GM23338 (cell line): ENCODE results near the gene APPL2. TPM values are rescaled to one million over a fixed set of nuclear protein-coding genes. Genes with fewer than 3 reads are reported as not detected.

Experiments
- ATAC-seq: fragments of 200-7000 bp; cut with Tn5 transposase; 3 replicates; pipeline ENCODE4 v1.9.1; 2020
- DNase-seq: peaks from one replicate; pipeline ENCODE4 v3.0.0-alpha.2; 2015; ENCODE audit warnings: low spot score
- H2AFZ ChIP-seq: fragments of 200-600 bp; sonication (generic); 2 replicates; pipeline ENCODE4 v1.8.0; 2016; ENCODE audit warnings: antibody characterized with exemption, mild to moderate bottlenecking, moderate library complexity
- H3F3A ChIP-seq: fragments of 200-600 bp; sonication (generic); replicated peaks from 2 replicates; pipeline ENCODE4 v1.8.0; 2017; ENCODE audit warnings: antibody characterized with exemption, mixed run types, low read depth
- H3K27ac ChIP-seq: fragments of 200-600 bp; sonication (generic); 2 replicates; pipeline ENCODE4 v1.6.1; 2016; ENCODE audit warnings: low read depth
- H3K27me3 ChIP-seq: fragments of 200-600 bp; sonication (generic); 2 replicates; pipeline ENCODE4 v1.8.0; 2016; ENCODE audit warnings: mild to moderate bottlenecking, mixed run types, moderate library complexity; ENCODE audit not compliant: insufficient read depth
- H3K36me3 ChIP-seq: fragments of 200-600 bp; sonication (generic); 2 replicates; pipeline ENCODE4 v1.8.0; 2016; ENCODE audit warnings: mild to moderate bottlenecking; ENCODE audit not compliant: insufficient read depth
- H3K4me1 ChIP-seq: fragments of 200-600 bp; sonication (generic); 2 replicates; pipeline ENCODE4 v1.8.0; 2016; ENCODE audit warnings: mild to moderate bottlenecking, moderate library complexity; ENCODE audit not compliant: insufficient read depth
- H3K4me2 ChIP-seq: fragments of 200-600 bp; sonication (generic); 2 replicates; pipeline ENCODE4 v1.7.1; 2017; ENCODE audit warnings: mixed run types
- H3K4me3 ChIP-seq: fragments of 200-600 bp; sonication (generic); 2 replicates; pipeline ENCODE4 v1.6.1; 2016; ENCODE audit warnings: mixed run types
- H3K79me2 ChIP-seq: fragments of 200-600 bp; sonication (generic); replicated peaks from 2 replicates; pipeline ENCODE4 v1.8.0; 2017; ENCODE audit warnings: mild to moderate bottlenecking; ENCODE audit not compliant: insufficient read depth
- H3K9me2 ChIP-seq: fragments of 200-600 bp; sonication (generic); 2 replicates; pipeline ENCODE4 v1.8.0; 2017; ENCODE audit not compliant: insufficient read depth
- H4K20me1 ChIP-seq: fragments of 200-600 bp; sonication (generic); replicated peaks from 2 replicates; pipeline ENCODE4 v1.8.0; 2017; ENCODE audit warnings: mild to moderate bottlenecking; ENCODE audit not compliant: insufficient read depth
- H3K27ac Mint-ChIP-seq: 2 replicates; pipeline ENCODE4 v1.8.0; 2020; ENCODE audit warnings: inconsistent platforms, mild to moderate bottlenecking, moderate library complexity, mixed read lengths
- H3K27me3 Mint-ChIP-seq: 3 replicates; pipeline ENCODE4 v1.8.0; 2022; ENCODE audit warnings: low read depth, mild to moderate bottlenecking, moderate library complexity, mixed read lengths, inconsistent platforms; ENCODE audit not compliant: insufficient read depth, poor library complexity
- H3K36me3 Mint-ChIP-seq: 3 replicates; pipeline ENCODE4 v1.8.0; 2021; ENCODE audit warnings: low read depth, mild to moderate bottlenecking, inconsistent platforms, moderate library complexity, mixed read lengths
- H3K4me1 Mint-ChIP-seq: 3 replicates; pipeline ENCODE4 v1.8.0; 2020; ENCODE audit warnings: mild to moderate bottlenecking, inconsistent platforms, mixed read lengths
- H3K4me3 Mint-ChIP-seq: 3 replicates; pipeline ENCODE4 v1.8.0; 2021; ENCODE audit warnings: moderate library complexity, mild to moderate bottlenecking, inconsistent platforms, mixed read lengths
- H3K9me3 Mint-ChIP-seq: 3 replicates; pipeline ENCODE4 v1.8.0; 2020; ENCODE audit warnings: moderate library complexity, mild to moderate bottlenecking, inconsistent platforms, mixed read lengths
- EZH2 ChIP-seq: fragments of 200-600 bp; sonication (generic); IDR thresholded peaks from one replicate; pipeline ENCODE4 v1.8.0; 2017; ENCODE audit warnings: antibody characterized with exemption, mild to moderate bottlenecking, low read depth; ENCODE audit not compliant: unreplicated experiment
- EZH2phosphoT487 ChIP-seq: fragments of 200-600 bp; sonication (generic); IDR thresholded peaks from one replicate; pipeline ENCODE4 v1.8.1; 2018; ENCODE audit warnings: antibody characterized with exemption; ENCODE audit not compliant: unreplicated experiment
- JUNB ChIP-seq: IDR thresholded peaks from one replicate; pipeline ENCODE4 v1.6.1; 2016; ENCODE audit warnings: antibody characterized with exemption; ENCODE audit not compliant: unreplicated experiment
- POLR2AphosphoS5 ChIP-seq: IDR thresholded peaks from 2 replicates; pipeline ENCODE4 v1.6.1; 2016; ENCODE audit warnings: antibody characterized with exemption, low read depth
- STAT1 ChIP-seq: IDR thresholded peaks from one replicate; pipeline ENCODE4 v1.6.1; 2016; ENCODE audit warnings: antibody characterized with exemption; ENCODE audit not compliant: unreplicated experiment
- ZNF114 ChIP-seq: fragments of 250-450 bp; sonication (Bioruptor Pico); IDR thresholded peaks from 2 replicates; pipeline ENCODE4 v1.5.0; 2020; ENCODE audit warnings: mild to moderate bottlenecking, moderate library complexity
- ZNF331 ChIP-seq: fragments of 250-450 bp; sonication (Bioruptor Pico); IDR thresholded peaks from 2 replicates; pipeline ENCODE4 v1.5.0; 2020; ENCODE audit warnings: low read depth, mild to moderate bottlenecking, moderate library complexity
- polyA plus RNA-seq: library from polyadenylated mRNA; unstranded; fragments of >200 nt; fragmentation: Nextera tagmentation; extraction: Ambion mirVana; gene quantifications from 2 replicates; pipeline ENCODE4 v1.2.1, GENCODE V29; 2016
- total RNA-seq: library from RNA; depleted of rRNA; stranded (reverse); fragments of >200 nt; shearing (Covaris generic); gene quantifications from 2 replicates; pipeline ENCODE4 v1.2.3, GENCODE V29; 2014
- TF ChIP-seq, protein P1 (sequence below), 2 experiments: fragments of 200-600 bp in 1 of 2; sonication (generic) in 1 of 2; conservative IDR thresholded peaks; 2 replicates each; pipeline versions ENCODE4 v1.5.1 to v1.6.1; 2016 to 2017; ENCODE audit warnings: antibody characterized with exemption in 2 of 2, low read depth in 2 of 2, mild to moderate bottlenecking in 2 of 2, moderate library complexity in 1 of 2
- TF ChIP-seq, protein P2 (sequence below): fragments of 250-450 bp; sonication (Bioruptor Pico); IDR thresholded peaks from 2 replicates; pipeline ENCODE4 v1.5.0; 2020; ENCODE audit warnings: mild to moderate bottlenecking, moderate library complexity
- TF ChIP-seq, protein P3 (sequence below): IDR thresholded peaks from one replicate; pipeline ENCODE4 v1.6.1; 2018; ENCODE audit warnings: antibody characterized with exemption; ENCODE audit not compliant: unreplicated experiment
- TF ChIP-seq, protein P4 (sequence below): IDR thresholded peaks from 2 replicates; pipeline ENCODE4 v1.6.1; 2016; ENCODE audit warnings: antibody characterized with exemption

The APPL2 gene
- total and polyA plus RNA-seq, 2 experiments from 2014 or later: 9.3 to 17.4 TPM

DNA sequence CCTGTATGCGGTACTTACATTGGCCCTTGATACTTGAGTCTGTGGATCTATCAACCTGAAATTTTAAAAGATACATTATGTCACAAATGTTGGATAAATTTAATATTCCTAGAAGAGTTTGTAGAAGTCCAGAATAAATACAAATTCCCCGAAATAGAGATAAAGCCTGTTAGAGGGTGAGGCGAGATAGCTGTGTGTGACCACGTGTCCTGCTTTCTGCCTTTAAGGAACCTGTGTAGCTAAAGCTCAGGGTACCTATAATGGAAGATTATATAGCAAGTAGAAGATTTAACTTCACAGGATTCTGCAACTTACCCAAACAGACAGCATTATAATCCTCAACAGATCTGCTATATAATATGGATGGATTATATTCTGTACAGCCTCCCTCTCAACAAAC is 58.8 kb downstream of the APPL2 start:
- Mint-ChIP-seq H3K27me3 (peaks cover 9% of the 10 kb centered on the region), H3K36me3 (peaks cover 39% of the 10 kb centered on the region), H3K4me1 (no peaks in the 10 kb centered on the region), H3K4me3 (no peak overlapping the region), H3K9me3 (peaks cover 26% of the 10 kb centered on the region; the same call in 2 of the 3 replicates), H3K27ac (no peak overlapping the region)
- DNase-seq (no peak), ATAC-seq (no peak)
- no peak for TF ChIP-seq STAT1
- TF ChIP-seq POLR2AphosphoS5: no peak
- no peak for TF ChIP-seq ZNF114 (CRISPR knock-in tag)
- TF ChIP-seq ZNF331 (CRISPR knock-in tag): no peak
- TF ChIP-seq, protein P1, sequence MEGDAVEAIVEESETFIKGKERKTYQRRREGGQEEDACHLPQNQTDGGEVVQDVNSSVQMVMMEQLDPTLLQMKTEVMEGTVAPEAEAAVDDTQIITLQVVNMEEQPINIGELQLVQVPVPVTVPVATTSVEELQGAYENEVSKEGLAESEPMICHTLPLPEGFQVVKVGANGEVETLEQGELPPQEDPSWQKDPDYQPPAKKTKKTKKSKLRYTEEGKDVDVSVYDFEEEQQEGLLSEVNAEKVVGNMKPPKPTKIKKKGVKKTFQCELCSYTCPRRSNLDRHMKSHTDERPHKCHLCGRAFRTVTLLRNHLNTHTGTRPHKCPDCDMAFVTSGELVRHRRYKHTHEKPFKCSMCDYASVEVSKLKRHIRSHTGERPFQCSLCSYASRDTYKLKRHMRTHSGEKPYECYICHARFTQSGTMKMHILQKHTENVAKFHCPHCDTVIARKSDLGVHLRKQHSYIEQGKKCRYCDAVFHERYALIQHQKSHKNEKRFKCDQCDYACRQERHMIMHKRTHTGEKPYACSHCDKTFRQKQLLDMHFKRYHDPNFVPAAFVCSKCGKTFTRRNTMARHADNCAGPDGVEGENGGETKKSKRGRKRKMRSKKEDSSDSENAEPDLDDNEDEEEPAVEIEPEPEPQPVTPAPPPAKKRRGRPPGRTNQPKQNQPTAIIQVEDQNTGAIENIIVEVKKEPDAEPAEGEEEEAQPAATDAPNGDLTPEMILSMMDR (conservative IDR thresholded peaks at IDR 0.05; ENCODE audit: low read depth in 2 of 2): no peak
- TF ChIP-seq, protein P2, sequence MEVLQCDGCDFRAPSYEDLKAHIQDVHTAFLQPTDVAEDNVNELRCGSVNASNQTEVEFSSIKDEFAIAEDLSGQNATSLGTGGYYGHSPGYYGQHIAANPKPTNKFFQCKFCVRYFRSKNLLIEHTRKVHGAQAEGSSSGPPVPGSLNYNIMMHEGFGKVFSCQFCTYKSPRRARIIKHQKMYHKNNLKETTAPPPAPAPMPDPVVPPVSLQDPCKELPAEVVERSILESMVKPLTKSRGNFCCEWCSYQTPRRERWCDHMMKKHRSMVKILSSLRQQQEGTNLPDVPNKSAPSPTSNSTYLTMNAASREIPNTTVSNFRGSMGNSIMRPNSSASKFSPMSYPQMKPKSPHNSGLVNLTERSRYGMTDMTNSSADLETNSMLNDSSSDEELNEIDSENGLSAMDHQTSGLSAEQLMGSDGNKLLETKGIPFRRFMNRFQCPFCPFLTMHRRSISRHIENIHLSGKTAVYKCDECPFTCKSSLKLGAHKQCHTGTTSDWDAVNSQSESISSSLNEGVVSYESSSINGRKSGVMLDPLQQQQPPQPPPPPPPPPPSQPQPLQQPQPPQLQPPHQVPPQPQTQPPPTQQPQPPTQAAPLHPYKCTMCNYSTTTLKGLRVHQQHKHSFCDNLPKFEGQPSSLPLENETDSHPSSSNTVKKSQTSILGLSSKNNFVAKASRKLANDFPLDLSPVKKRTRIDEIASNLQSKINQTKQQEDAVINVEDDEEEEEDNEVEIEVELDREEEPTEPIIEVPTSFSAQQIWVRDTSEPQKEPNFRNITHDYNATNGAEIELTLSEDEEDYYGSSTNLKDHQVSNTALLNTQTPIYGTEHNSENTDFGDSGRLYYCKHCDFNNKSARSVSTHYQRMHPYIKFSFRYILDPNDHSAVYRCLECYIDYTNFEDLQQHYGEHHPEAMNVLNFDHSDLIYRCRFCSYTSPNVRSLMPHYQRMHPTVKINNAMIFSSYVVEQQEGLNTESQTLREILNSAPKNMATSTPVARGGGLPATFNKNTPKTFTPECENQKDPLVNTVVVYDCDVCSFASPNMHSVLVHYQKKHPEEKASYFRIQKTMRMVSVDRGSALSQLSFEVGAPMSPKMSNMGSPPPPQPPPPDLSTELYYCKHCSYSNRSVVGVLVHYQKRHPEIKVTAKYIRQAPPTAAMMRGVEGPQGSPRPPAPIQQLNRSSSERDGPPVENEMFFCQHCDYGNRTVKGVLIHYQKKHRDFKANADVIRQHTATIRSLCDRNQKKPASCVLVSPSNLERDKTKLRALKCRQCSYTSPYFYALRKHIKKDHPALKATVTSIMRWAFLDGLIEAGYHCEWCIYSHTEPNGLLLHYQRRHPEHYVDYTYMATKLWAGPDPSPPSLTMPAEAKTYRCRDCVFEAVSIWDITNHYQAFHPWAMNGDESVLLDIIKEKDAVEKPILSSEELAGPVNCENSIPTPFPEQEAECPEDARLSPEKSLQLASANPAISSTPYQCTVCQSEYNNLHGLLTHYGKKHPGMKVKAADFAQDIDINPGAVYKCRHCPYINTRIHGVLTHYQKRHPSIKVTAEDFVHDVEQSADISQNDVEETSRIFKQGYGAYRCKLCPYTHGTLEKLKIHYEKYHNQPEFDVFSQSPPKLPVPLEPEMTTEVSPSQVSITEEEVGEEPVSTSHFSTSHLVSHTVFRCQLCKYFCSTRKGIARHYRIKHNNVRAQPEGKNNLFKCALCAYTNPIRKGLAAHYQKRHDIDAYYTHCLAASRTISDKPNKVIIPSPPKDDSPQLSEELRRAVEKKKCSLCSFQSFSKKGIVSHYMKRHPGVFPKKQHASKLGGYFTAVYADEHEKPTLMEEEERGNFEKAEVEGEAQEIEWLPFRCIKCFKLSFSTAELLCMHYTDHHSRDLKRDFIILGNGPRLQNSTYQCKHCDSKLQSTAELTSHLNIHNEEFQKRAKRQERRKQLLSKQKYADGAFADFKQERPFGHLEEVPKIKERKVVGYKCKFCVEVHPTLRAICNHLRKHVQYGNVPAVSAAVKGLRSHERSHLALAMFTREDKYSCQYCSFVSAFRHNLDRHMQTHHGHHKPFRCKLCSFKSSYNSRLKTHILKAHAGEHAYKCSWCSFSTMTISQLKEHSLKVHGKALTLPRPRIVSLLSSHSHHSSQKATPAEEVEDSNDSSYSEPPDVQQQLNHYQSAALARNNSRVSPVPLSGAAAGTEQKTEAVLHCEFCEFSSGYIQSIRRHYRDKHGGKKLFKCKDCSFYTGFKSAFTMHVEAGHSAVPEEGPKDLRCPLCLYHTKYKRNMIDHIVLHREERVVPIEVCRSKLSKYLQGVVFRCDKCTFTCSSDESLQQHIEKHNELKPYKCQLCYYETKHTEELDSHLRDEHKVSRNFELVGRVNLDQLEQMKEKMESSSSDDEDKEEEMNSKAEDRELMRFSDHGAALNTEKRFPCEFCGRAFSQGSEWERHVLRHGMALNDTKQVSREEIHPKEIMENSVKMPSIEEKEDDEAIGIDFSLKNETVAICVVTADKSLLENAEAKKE (CRISPR knock-in tag): no peak
- TF ChIP-seq EZH2phosphoT487: no peak
- TF ChIP-seq EZH2: no peak
- TF ChIP-seq JUNB: no peak
- TF ChIP-seq, protein P3, sequence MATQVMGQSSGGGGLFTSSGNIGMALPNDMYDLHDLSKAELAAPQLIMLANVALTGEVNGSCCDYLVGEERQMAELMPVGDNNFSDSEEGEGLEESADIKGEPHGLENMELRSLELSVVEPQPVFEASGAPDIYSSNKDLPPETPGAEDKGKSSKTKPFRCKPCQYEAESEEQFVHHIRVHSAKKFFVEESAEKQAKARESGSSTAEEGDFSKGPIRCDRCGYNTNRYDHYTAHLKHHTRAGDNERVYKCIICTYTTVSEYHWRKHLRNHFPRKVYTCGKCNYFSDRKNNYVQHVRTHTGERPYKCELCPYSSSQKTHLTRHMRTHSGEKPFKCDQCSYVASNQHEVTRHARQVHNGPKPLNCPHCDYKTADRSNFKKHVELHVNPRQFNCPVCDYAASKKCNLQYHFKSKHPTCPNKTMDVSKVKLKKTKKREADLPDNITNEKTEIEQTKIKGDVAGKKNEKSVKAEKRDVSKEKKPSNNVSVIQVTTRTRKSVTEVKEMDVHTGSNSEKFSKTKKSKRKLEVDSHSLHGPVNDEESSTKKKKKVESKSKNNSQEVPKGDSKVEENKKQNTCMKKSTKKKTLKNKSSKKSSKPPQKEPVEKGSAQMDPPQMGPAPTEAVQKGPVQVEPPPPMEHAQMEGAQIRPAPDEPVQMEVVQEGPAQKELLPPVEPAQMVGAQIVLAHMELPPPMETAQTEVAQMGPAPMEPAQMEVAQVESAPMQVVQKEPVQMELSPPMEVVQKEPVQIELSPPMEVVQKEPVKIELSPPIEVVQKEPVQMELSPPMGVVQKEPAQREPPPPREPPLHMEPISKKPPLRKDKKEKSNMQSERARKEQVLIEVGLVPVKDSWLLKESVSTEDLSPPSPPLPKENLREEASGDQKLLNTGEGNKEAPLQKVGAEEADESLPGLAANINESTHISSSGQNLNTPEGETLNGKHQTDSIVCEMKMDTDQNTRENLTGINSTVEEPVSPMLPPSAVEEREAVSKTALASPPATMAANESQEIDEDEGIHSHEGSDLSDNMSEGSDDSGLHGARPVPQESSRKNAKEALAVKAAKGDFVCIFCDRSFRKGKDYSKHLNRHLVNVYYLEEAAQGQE: no peak
- TF ChIP-seq, protein P4, sequence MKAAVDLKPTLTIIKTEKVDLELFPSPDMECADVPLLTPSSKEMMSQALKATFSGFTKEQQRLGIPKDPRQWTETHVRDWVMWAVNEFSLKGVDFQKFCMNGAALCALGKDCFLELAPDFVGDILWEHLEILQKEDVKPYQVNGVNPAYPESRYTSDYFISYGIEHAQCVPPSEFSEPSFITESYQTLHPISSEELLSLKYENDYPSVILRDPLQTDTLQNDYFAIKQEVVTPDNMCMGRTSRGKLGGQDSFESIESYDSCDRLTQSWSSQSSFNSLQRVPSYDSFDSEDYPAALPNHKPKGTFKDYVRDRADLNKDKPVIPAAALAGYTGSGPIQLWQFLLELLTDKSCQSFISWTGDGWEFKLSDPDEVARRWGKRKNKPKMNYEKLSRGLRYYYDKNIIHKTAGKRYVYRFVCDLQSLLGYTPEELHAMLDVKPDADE: no peak
- Histone ChIP-seq H3K27ac (no peak overlapping the region), H3K4me3 (no peak overlapping the region), H3K79me2 (peaks cover 7% of the 10 kb centered on the region), H2AFZ (no peak overlapping the region), H3K4me2 (no peak overlapping the region), H3K9me2 (no peaks in the 10 kb centered on the region), H3F3A (no peaks in the 10 kb centered on the region), H3K36me3 (peaks cover 13% of the 10 kb centered on the region), H3K4me1 (no peaks in the 10 kb centered on the region), H3K27me3 (no peaks in the 10 kb centered on the region), H4K20me1 (no peaks in the 10 kb centered on the region)
